A673 (cell line): ENCODE measurements around the gene NDNF. TPM values are rescaled to one million over a fixed set of nuclear protein-coding genes. Genes with fewer than 3 reads are reported as not detected.

Experiments used
- BruUV-seq: library from RNA; stranded (reverse); fragments of 400-500 nt; replicated peaks from 2 replicates; lab custom pipeline; 2021; lab: Mats Ljungman, UMichigan
- CTCF ChIA-PET: fragments of 300-600 bp; sonication (Branson Sonifier 250); formaldehyde crosslinking; loops from one replicate; lab custom pipeline; 2022; ENCODE audit warnings: antibody characterized with exemption; lab: Charles Lee
- POLR2A ChIA-PET: fragments of 300-600 bp; sonication (Branson Sonifier 250); formaldehyde crosslinking; loops from one replicate; lab custom pipeline; 2022; ENCODE audit warnings: antibody characterized with exemption; ENCODE audit not compliant: low non-redundant PET; lab: Charles Lee
- DNase-seq: peaks from one replicate; pipeline ENCODE4 v3.0.0-alpha.2; 2015; ENCODE audit warnings: low spot score
- H3K27ac ChIP-seq: fragments of 200-600 bp; sonication (generic); 2 replicates; pipeline ENCODE4 v1.5.1; 2016; ENCODE audit warnings: mixed run types, low read depth, mild to moderate bottlenecking, mixed read lengths, antibody characterized with exemption, low read length; ENCODE audit not compliant: poor library complexity, severe bottlenecking
- H3K27me3 ChIP-seq: fragments of 200-600 bp; sonication (generic); replicated peaks from 2 replicates; pipeline ENCODE4 v1.6.1; 2017; ENCODE audit warnings: mixed run types, low read depth, mild to moderate bottlenecking, mixed read lengths, antibody characterized with exemption, low read length; ENCODE audit not compliant: insufficient read depth, poor library complexity
- H3K36me3 ChIP-seq: fragments of 200-600 bp; sonication (generic); 2 replicates; pipeline ENCODE4 v1.6.1; 2016; ENCODE audit warnings: mixed run types, mild to moderate bottlenecking, mixed read lengths, antibody characterized with exemption, low read length; ENCODE audit not compliant: insufficient read depth, poor library complexity, severe bottlenecking
- H3K4me1 ChIP-seq: fragments of 200-600 bp; sonication (generic); 2 replicates; pipeline ENCODE4 v1.6.1; 2017; ENCODE audit warnings: mixed run types, mild to moderate bottlenecking, mixed read lengths, antibody characterized with exemption, low read length; ENCODE audit not compliant: insufficient read depth, poor library complexity, severe bottlenecking
- H3K4me3 ChIP-seq: fragments of 200-600 bp; sonication (generic); 2 replicates; pipeline ENCODE4 v1.5.1; 2016; ENCODE audit warnings: low read depth, mixed run types, mild to moderate bottlenecking, mixed read lengths, low read length; ENCODE audit not compliant: poor library complexity, severe bottlenecking
- H3K9me3 ChIP-seq: fragments of 200-600 bp; sonication (generic); 2 replicates; pipeline ENCODE4 v1.6.1; 2016; ENCODE audit warnings: mixed run types, low read depth, mild to moderate bottlenecking, mixed read lengths, antibody characterized with exemption, low read length; ENCODE audit not compliant: poor library complexity, severe bottlenecking
- CTCF ChIP-seq: fragments of 300-800, 200-600 bp; sonication (generic); conservative IDR thresholded peaks from 2 replicates; pipeline ENCODE4 v1.5.1; 2017; ENCODE audit warnings: low read depth, mild to moderate bottlenecking, antibody characterized with exemption, low read length, moderate library complexity, mixed read lengths
- EZH2 ChIP-seq: fragments of 200-600 bp; sonication (generic); IDR thresholded peaks from 2 replicates; pipeline ENCODE4 v1.6.1; 2017; ENCODE audit warnings: borderline replicate concordance, low read depth, mild to moderate bottlenecking, mixed read lengths, antibody characterized with exemption, low read length; ENCODE audit not compliant: poor library complexity, severe bottlenecking
- intact Hi-C: fragments of 100-400 bp; cut with micrococcal nuclease; formaldehyde crosslinking; loops from one replicate; pipeline ENCODE4 v1.10.0; 2022; ENCODE audit not compliant: unreplicated experiment
- total RNA-seq: library from RNA; stranded (reverse); gene quantifications from 2 replicates; pipeline ENCODE4 v1.2.3, GENCODE V29; 2021

Gene NDNF
- total RNA-seq, 1 experiment from 2014 or later = 12.1 TPM

DNA sequence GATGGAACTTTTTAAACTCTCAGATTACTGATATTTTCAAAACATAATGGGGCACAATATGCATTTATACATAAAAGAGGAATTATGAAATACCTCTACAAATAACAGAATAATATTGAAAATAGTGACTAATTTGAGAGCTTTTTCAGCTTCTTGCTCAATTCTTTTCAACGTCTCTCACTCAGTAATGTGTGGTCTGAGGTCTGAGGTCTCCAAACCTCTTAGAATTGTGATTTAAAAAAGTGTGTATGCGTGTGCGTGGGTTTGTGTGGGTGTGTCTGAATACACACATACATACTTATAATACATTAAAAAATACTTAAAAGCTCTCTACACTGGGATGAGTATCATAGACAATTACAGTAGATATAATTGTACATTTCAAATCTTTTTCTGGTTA lies 7.9 kb downstream of the NDNF start:
- intact Hi-C loops = no loop called here
- POLR2A ChIA-PET = no interaction called here
- Histone ChIP-seq H3K36me3 (no peaks in the 10 kb centered on the region), H3K27me3 (no peaks in the 10 kb centered on the region), H3K27ac (no peak overlapping the region), H3K4me1 (peaks cover 30% of the 10 kb centered on the region), H3K4me3 (no peak overlapping the region), H3K9me3 (no peaks in the 10 kb centered on the region)
- CTCF ChIA-PET = no interaction called here
- BruUV-seq = no TSS peak
- DNase-seq = no peak
- no peak for TF ChIP-seq EZH2
- no peak for TF ChIP-seq CTCF

DNA sequence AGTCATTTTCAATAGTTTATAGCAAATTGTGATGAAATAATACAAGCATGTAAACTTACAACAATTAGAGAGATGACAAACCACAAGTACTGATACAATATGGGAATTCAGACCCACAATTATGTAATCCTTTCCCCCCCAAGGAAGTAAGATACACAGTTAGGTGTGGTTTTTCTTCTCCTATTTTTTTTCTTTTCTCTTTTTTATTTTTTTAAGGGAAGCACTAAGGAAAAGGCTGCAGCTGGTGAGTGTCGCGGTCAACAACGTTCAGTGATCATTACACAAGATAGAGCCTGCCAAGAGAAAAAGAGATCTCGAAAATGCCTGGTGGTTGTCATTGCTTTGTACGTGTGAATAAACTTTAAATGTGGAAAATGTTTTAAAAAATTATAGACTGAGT lies 9.8 kb downstream of the NDNF start:
- H3K27ac ChIP-seq = no peak overlapping the region
- no TSS peak for BruUV-seq
- no peaks in the 10 kb centered on the region for H3K27me3 ChIP-seq
- POLR2A ChIA-PET = no interaction called here
- DNase-seq = no peak
- no peaks in the 10 kb centered on the region for H3K9me3 ChIP-seq
- no peak overlapping the region for H3K4me3 ChIP-seq
- CTCF ChIA-PET = no interaction called here
- no peaks in the 10 kb centered on the region for H3K36me3 ChIP-seq
- intact Hi-C loops = no loop called here
- peaks cover 31% of the 10 kb centered on the region for H3K4me1 ChIP-seq
- no peak for TF ChIP-seq EZH2
- TF ChIP-seq CTCF = no peak

GRCh38 chr4:121061861-121062260 lies 10.5 kb downstream of the NDNF start:
- CTCF ChIA-PET = no interaction called here

More at GRCh38 chr4:121061861-121062260, 10.5 kb downstream of the NDNF start:
- H3K4me1 ChIP-seq = peaks cover 33% of the 10 kb centered on the region
- intact Hi-C loops = no loop called here
- POLR2A ChIA-PET = no interaction called here
- BruUV-seq = no TSS peak
- no peaks in the 10 kb centered on the region for H3K36me3 ChIP-seq
- H3K4me3 ChIP-seq = no peak overlapping the region
- no peak overlapping the region for H3K27ac ChIP-seq
- no peaks in the 10 kb centered on the region for H3K9me3 ChIP-seq
- DNase-seq = no peak
- H3K27me3 ChIP-seq = no peaks in the 10 kb centered on the region
- no peak for TF ChIP-seq CTCF
- no peak for TF ChIP-seq EZH2
